GM18502 (cell line): Measurements from ENCODE around the gene SLC25A17.
"Not testable (repeated sequence)": the region's sequence is repeated elsewhere in the genome, so short reads cannot be mapped to it uniquely, and the experiment has no call there.

Experiments
- ATAC-seq: cut with Tn5 transposase; IDR thresholded peaks from one replicate; pipeline ENCODE4 v1.9.1; 2021; ENCODE audit warnings: mild to moderate bottlenecking; ENCODE audit not compliant: unreplicated experiment, poor library complexity

The SLC25A17 gene

GRCh38 chr22:40759294-40759840 lies 59.8 kb downstream of the SLC25A17 start:
- ATAC-seq, result no peak

DNA sequence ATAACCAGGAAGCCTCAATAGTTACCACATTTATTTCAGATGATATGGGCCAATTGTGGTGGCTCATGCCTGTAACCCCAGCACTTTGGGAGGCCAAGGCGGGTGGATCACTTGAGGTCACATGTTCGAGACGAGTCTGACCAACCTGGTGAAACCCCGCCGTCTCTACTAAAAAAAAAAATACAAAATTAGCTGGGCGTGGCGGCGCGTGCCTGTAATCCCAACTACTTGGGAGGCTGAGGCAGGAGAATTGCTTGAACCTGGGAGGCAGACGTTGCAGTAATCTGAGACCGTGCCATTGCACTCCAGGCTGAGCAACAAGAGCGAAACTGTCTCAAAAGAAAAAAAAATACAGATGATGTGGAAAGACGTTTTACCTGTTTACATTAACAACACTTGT lies 60.3 kb downstream of the SLC25A17 start:
- ATAC-seq, result not testable (repeated sequence)

- no peak for ATAC-seq
Measured at GRCh38 chr22:40758390-40758789, 60.8 kb downstream of the SLC25A17 start.

DNA sequence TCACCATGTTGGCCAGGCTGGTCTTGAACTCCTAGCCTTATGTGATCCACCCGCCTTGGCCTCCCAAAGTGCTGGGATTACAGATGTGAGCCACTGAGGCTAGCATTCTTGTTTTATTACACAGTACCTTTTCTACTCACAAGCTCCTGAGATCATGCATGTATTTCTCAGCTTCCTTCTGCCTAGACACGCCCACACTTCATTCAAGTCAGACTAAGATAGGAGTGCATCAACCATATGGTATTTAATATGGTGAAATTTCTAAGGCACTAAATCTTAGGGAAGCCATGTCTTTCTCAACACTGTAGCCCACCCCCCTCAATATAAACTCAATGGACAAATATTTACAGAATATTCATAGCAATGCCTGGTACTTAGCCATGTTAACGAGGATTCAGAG lies 62.1 kb downstream of the SLC25A17 start:
- no peak for ATAC-seq

DNA sequence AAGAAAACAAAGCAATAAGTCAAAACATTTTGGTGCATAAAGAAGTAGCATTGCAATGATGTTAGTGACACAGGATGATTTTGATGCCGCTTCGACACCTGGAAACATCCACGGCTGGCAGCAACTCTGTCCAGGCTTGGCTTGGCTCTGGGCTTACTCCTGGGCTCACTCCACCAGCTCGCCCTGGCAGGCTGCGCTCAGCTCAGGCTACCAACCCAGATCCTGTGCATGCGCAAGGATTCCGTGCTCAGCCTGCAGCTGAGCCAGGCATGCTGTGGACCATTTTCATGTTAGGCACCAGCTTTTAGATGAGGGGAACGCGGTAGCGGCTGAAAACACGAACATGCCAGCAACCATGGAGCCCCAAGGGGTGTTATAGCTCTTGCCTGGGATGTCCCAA lies 66.0 kb downstream of the SLC25A17 start:
- ATAC-seq, result no peak

DNA sequence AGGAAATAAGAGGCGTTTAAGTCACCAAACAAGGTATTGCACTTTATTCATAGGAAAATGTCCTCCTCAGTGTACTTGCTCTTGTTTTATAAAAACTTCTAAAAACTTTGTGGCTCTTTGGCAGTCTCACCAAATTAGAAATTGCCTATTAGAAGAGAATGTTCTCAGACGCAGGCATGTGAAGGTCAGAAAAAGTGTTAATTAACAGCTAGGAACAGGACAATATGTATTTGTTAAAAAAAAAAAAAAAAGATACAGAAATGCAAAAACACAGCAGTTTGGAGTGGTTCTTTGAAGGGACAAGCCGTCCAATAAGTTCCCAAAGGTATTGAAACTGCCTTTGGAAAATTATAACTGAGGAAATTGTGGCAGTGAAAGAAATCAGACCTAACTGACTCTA lies 67.9 kb downstream of the SLC25A17 start:
- ATAC-seq, result no peak

DNA sequence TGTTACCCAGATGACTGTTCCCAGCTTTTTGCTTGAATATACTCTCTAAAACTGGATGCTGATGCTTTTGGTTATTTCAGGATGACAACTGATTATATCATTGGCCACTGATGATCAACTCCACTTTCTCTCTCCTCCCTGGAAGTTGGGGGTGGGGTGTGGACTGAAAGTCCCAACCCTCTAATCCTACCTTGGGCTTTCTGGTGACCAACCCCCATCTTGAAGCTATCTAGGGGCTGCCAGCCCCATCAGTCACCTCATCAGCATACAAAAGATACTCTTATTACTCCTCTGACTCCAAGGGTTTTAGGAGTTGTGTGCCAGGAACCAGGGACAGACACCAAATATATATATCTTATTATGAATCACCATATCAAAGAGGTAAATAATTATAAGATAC lies 69.3 kb downstream of the SLC25A17 start:
- no peak for ATAC-seq

- ATAC-seq, result no peak
Measured at GRCh38 chr22:40748388-40749355, 70.5 kb downstream of the SLC25A17 start.

DNA sequence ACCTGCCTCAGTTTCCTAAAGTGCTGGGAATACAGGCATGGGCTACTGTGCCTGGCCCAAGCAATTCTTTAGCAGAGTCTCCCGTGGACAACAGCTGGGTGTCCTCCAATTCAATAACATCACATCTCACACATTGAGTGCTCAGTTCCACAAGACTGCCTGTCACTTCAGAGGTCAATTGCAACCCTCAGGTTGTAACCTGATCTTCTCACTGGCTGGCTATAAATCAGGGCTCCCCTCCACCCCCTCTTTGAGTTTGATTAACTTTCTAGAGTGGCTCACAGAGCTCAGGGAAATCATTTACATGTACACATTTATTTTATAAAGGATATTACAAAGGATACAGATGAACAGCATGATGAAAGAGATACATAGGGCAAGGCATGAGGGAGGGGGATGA lies 71.8 kb downstream of the SLC25A17 start:
- no peak for ATAC-seq

DNA sequence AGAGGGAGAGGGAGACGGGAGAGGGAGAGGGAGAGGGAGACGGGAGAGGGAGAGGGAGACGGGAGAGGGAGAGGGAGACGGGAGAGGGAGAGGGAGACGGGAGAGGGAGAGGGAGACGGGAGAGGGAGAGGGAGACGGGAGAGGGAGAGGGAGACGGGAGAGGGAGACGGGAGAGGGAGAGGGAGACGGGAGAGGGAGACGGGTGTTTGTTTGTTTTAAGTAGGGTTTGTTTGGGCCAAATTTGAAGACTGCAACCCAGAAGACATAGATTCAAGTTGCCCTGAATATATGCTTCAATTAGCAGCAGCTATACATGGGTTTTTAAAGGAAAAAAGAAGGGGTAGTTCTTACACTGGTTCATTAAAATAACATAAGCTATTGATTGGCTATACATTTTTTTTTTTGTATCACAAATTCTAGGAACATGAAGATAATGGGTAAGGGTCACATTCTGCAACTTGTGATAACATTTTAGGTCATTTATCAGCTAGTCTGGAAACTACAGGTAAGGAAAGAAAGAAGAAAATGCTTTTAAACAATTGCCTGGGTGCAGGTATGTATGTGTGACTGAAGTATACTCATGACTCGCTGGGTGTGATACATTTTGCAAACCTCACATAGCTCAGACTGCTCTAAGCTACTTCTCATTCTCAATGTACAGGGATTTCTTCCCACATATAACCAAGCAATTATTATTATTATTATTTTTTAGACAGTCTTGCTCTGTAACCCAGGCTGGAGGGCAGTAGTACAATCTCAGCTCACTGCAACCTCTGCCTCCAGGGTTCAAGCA lies 72.5 kb downstream of the SLC25A17 start:
- ATAC-seq, result no peak

DNA sequence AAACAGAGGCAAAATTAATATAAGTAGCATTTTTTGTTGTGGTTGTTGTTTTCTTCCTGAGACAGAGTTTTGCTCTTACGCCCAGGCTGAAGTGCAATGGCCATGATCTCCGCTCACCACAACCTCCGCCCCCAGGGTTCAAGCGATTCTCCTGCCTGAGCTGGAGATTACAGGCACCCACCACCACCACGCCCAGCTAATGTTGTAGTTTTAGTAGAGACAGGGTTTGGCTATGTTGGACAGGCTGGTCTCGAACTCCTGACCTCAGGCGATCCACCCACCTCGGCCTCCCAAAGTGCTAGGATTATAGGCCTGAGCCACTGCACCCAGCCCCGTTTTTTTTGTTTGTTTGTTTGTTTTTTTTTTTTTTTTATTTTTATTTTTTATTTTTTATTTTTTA lies 75.4 kb downstream of the SLC25A17 start:
- no peak for ATAC-seq

DNA sequence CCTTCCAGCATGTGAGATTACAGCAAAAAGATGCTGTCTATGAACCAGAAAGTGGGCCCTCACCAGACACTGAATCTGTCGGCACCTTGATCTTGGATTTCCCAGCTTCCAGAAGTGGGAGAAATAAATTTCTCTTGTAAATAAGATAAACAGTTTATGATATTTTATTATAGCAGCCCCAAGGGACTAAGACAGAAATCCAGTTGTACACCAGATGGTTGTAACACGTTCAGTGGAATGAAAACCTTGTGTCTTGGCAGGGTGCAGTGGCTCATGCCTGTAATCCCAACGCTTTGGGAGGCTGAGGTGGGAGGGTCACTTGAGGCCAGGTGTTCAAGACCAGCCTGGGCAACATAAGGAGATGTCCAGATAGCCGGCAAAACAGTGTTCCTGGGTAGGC lies 78.0 kb downstream of the SLC25A17 start:
- no peak for ATAC-seq

- no peak for ATAC-seq
Measured at GRCh38 chr22:40739721-40740120, 79.4 kb downstream of the SLC25A17 start.

DNA sequence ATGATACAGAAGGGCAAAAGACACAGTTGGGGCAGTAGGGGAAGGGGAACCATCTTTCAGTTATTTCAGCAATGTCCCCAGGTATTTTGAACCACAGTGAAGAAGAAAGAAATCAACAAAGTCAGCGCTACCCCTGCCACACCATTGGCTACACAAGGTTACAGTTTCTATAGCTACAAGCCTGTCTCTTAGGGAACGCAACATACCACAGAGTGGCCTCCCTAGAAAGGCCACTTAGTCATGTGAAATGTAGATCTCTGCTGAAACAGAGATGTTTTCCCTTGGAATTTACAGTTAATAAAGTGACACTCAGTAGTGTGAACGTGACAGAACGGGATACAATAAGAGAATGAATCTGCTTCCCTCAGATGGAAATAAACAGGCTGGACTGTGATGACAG lies 85.2 kb downstream of the SLC25A17 start:
- ATAC-seq, result no peak

DNA sequence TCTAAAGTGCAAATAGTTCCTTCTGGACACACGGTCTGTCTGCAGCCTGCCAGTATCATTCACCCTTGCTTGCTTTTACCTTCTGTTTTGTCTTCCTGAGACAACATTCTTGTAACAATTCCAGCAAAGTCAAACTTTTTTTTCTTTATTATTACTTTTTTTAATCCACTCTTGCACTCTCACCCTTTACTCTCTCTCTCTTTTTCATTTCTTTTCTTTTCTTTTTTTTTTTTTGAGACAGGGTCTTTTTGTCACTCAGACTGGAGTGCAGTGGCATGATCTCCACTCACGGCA lies 86.2 kb downstream of the SLC25A17 start:
- no peak for ATAC-seq

GRCh38 chr22:40729284-40729683 lies 89.9 kb downstream of the SLC25A17 start:
- ATAC-seq, result no peak

DNA sequence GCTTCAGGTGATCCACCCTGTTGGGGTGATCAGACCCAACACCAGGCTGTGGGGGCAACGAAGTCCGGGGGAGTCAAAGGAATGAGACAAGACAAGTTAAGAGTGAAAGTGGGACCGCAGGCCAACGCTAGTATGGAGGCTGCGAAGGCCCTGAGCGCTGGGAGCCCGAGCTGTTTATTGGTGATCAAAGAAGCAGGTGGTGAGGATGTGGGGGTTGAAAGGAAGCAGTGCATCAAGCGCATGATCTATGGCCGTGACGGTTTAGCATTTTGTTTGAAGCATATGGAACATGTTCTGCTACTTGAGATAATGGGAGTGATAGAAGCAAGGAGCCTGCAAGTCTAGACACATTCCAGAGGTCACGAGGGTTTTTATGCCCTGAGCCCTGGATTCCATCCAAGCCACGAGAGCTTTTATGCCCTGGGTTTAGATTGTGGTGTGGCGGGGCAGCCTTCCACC lies 90.4 kb downstream of the SLC25A17 start:
- ATAC-seq, result no peak

DNA sequence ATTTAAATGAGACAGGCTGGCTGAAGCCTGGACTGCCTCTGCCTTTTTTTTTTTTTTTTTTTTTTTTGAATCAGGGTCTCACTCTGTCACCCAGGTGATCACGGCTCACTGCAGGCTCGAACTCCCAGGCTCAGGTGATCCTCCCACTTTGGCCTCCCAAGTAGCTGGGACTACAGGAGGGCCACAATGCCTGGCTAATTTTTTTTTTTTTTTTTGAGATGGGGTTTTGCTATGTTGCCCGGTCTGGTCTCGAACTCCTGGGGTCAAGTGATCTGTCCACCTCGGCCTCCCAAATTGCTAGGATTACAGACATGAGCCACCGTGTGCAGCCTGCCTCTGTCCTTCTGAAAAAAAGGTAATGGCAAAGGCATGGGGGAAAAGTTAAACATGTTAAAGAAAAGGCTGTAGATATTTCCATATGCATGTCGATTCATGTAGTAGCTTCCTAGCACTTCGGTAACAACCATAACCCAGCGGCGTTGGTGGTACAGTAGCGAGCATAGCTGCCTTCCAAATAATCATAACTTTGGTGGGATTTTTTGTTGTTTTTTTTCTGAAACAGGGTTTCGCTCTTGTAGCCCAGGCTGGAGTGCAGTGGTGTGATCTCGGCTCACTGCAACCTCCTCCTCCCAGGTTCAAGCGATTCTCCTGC lies 91.1 kb downstream of the SLC25A17 start:
- no peak for ATAC-seq

DNA sequence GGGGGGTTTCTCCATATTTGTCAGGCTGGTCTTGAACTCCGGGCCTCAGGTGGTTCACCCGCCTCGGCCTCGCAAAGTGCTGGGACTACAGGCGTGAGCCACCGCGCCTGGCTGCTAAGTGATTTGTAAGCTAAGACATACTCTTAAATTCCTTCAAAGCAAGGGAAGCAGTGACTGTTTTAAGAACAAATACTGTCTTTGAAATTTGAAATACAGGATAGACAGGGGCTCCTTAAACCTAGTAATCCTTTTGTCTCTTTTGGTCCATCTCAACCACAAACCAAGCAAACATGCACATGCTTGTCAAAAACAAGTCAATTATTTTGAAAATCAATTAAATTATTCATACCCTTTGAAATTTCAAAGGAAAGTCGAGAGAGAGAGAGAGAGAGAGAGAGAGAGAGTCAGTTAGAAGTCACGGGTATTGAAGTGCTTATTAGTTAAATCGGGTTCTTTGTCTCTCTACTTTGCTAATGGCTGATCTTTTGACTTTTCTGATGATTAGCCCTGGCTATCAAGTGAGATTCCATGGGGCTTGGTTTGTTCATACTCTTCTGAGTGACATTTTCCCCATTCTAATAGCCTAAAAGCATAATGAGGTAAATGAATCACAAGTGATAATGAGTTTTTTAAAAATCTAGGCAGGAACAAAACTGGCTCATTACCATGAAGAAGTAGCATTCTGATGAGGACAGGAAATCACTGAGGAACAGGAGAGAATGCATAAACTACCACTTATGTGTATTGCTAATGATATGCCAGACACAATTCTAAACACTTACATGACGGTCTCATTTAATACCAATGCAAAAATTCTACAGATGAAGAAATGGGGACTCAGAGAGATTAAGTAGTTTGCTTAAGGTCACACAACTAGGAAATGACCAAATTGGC lies 91.8 kb downstream of the SLC25A17 start:
- ATAC-seq, result no peak

DNA sequence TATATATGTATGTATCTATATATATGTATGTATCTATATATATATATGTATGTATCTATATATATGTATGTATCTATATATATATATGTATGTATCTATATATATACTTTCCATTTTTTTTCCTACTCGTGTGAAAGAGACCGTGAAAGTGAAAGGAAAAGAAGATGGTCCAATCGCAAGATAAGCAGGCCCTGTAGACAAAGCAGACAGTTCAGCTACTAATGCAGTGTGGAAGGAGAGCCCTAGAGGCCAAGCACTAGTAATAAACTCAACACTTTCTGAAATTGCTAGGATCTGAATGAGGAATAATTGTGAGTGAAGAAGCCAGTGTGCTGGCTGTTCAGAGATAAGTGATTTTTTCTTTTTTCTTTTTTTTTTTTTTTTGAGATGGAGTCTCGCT lies 92.6 kb downstream of the SLC25A17 start:
- ATAC-seq, result no peak
